ENCODE results near the gene GABRB2.

DNA sequence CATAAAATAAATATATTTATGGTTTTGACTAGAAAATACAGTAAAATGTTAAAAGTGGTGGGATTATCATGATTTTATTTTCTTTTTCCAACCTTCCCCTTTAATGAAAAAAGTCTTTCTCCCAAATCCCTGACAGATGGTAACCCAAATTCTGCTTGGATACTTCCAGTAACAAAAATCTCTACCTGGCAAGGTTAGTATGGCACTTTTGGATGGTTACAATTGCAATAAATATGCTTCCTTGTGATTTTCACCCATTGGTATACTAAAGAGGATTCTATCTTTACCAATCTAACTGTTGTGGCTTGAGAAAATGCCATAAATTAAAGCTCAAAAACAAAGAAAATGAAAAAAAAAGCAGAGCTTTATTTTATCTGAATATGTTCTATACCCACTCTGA, 62.8 kb downstream of the GABRB2 start:
- TF ChIP-seq POLR2AphosphoS5 (IDR thresholded peaks at IDR 0.05): no peak
- TF ChIP-seq, protein P1, sequence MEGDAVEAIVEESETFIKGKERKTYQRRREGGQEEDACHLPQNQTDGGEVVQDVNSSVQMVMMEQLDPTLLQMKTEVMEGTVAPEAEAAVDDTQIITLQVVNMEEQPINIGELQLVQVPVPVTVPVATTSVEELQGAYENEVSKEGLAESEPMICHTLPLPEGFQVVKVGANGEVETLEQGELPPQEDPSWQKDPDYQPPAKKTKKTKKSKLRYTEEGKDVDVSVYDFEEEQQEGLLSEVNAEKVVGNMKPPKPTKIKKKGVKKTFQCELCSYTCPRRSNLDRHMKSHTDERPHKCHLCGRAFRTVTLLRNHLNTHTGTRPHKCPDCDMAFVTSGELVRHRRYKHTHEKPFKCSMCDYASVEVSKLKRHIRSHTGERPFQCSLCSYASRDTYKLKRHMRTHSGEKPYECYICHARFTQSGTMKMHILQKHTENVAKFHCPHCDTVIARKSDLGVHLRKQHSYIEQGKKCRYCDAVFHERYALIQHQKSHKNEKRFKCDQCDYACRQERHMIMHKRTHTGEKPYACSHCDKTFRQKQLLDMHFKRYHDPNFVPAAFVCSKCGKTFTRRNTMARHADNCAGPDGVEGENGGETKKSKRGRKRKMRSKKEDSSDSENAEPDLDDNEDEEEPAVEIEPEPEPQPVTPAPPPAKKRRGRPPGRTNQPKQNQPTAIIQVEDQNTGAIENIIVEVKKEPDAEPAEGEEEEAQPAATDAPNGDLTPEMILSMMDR (IDR thresholded peaks at IDR 0.05 in 8 of 11, conservative IDR thresholded peaks at IDR 0.05 in 3 of 11): no peak

Measured in spleen (tissue), 7 donors.